Right lobe of liver (tissue), 4 donors: ENCODE data around the gene FRZB.

Source experiments
- CTCF ChIP-seq, 4 donors: fragments of 200-600 bp in 3 of 4; fragments of 450-650 bp in 1 of 4; IDR thresholded peaks; one replicate each; pipeline versions ENCODE4 v1.5.1 to v1.8.0; 2016 to 2022; ENCODE audit warnings: antibody characterized with exemption in 4 of 4, mild to moderate bottlenecking in 2 of 4
- POLR2A ChIP-seq: fragments of 450-650 bp; IDR thresholded peaks from one replicate; pipeline ENCODE4 v1.6.1; 2017; ENCODE audit warnings: antibody characterized with exemption, mild to moderate bottlenecking
- donor health status: DM: no; HTN: no; CAD: no.
- donor health status: DM: no; HTN: no; CAD: no.
- donor health status: DM: no; HTN: yes; CAD: no.

- TF ChIP-seq CTCF (IDR thresholded peaks at IDR 0.05) (no peak), POLR2A (no peak)
These were observed 34.5 kb downstream of the FRZB start for GRCh38 chr2:182831921-182832320.
